Tibial nerve (tissue), 4 donors: ENCODE results near the gene RAB40B. TPM values are rescaled to one million over a fixed set of nuclear protein-coding genes. Genes with fewer than 3 reads are reported as not detected.

Source experiments
- DNase-seq, 2 donors: peaks; one replicate each; pipeline ENCODE4 v3.0.0-alpha.2; 2019; ENCODE audit warnings: low spot score in 2 of 2
- H3K27ac ChIP-seq, 4 donors: fragments of 200-600 bp; sonication (generic) in 3 of 4; one replicate each; pipeline ENCODE4 v1.5.1; 2017 to 2019; ENCODE audit warnings: mild to moderate bottlenecking in 1 of 4
- H3K27me3 ChIP-seq, 2 donors: fragments of 200-600 bp; sonication (generic) in 1 of 2; one replicate each; pipeline versions ENCODE4 v1.5.1 to v1.6.0; 2017 to 2019
- H3K36me3 ChIP-seq, 3 donors: fragments of 200-600 bp; sonication (generic); one replicate each; pipeline ENCODE4 v1.5.1; 2018 to 2019
- H3K4me1 ChIP-seq, 4 donors: fragments of 200-600 bp; sonication (generic) in 3 of 4; one replicate each; pipeline ENCODE4 v1.5.1; 2017 to 2019
- H3K4me3 ChIP-seq, 4 donors: fragments of 200-600 bp; sonication (generic) in 3 of 4; one replicate each; pipeline ENCODE4 v1.5.1; 2017 to 2019; ENCODE audit warnings: mild to moderate bottlenecking in 1 of 4, moderate library complexity in 1 of 4
- H3K9me3 ChIP-seq, 4 donors: fragments of 200-600 bp; sonication (generic) in 3 of 4; one replicate each; pipeline ENCODE4 v1.5.1; 2017 to 2019
- EP300 ChIP-seq, 2 donors: sonication (generic); formaldehyde crosslinking; IDR thresholded peaks; one replicate each; pipeline ENCODE4 v1.6.1; 2017; ENCODE audit warnings: antibody characterized with exemption in 2 of 2, mild to moderate bottlenecking in 1 of 2
- POLR2A ChIP-seq, 2 donors: fragments of 450-650 bp; IDR thresholded peaks; one replicate each; pipeline ENCODE4 v1.6.1; 2017; ENCODE audit warnings: antibody characterized with exemption in 2 of 2, mild to moderate bottlenecking in 2 of 2, moderate library complexity in 2 of 2
- WGBS, 2 donors: methylation state at CpG; one replicate each; pipeline ENCODE4 v1.1.5; 2018; 5-methylcytosine and 5-hydroxymethylcytosine counted together
- total RNA-seq, 4 donors: library from RNA; depleted of rRNA; stranded (reverse); fragments of >200 nt; gene quantifications; one replicate each; pipeline ENCODE4 v1.1.0, GENCODE V29; 2016
- TF ChIP-seq, protein P1 (sequence below), 5 experiments: fragments of 200-600 bp in 3 of 5; fragments of 450-650 bp in 2 of 5; sonication (generic) in 3 of 5; IDR thresholded peaks; one replicate each; pipeline ENCODE4 v1.5.1; 2016 to 2019; ENCODE audit warnings: antibody characterized with exemption in 5 of 5, mild to moderate bottlenecking in 3 of 5, moderate library complexity in 2 of 5

RAB40B gene
- total RNA-seq, 4 donors from 2014 or later = 27.3 to 39.0 (median 36.7) TPM

DNA sequence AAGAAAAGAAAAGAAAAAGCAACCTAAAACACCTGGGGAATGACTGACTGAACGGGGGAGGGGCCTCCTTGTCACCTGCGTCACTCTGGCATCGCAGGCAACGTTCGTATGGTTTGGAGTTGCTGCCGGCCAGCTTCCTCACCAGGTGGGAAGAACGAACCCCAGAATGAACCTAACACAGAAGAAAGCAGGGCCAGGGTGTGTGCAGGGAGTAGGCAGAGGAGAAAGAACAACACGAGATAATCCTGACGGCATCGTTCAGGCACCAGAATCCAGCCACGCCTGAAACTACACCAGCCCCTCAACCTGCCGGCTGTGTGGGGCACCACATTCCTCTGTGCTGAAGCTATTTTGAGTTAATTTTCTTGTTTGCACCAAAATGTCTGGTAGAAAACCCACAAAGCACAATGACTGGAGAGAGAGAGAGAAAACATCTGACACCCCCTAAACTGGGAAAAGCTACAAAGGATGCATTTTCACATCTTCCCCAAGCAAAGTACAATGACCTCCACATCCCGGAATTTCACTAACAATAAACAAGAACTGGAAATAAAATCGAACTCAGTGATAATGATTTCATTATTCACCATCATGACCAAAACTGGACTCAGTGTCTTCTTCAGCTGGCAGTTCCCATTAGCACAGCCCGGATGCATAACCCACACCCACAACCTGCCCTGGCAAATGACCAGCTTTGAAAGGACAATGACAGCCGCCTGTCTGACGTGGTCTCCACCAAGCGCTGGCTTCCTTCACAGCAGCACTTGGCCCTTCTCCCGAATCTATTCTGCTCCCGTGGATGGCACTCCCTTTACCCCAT is 23.6 kb downstream of the RAB40B start:
- Histone ChIP-seq H3K4me3 (no peak overlapping the region), H3K4me1 (peaks cover 0 to 29% (median 2%) of the 10 kb centered on the region in 4 donors), H3K9me3 (no peaks in the 10 kb centered on the region), H3K27ac (peak overlapping the region in 2 of 4 donors; percentile 73 to 74), H3K36me3 (no peaks in the 10 kb centered on the region), H3K27me3 (no peaks in the 10 kb centered on the region)
- TF ChIP-seq EP300 (IDR thresholded peaks at IDR 0.05) (no peak), POLR2A (IDR thresholded peaks at IDR 0.05) (no peak)
- TF ChIP-seq, protein P1, sequence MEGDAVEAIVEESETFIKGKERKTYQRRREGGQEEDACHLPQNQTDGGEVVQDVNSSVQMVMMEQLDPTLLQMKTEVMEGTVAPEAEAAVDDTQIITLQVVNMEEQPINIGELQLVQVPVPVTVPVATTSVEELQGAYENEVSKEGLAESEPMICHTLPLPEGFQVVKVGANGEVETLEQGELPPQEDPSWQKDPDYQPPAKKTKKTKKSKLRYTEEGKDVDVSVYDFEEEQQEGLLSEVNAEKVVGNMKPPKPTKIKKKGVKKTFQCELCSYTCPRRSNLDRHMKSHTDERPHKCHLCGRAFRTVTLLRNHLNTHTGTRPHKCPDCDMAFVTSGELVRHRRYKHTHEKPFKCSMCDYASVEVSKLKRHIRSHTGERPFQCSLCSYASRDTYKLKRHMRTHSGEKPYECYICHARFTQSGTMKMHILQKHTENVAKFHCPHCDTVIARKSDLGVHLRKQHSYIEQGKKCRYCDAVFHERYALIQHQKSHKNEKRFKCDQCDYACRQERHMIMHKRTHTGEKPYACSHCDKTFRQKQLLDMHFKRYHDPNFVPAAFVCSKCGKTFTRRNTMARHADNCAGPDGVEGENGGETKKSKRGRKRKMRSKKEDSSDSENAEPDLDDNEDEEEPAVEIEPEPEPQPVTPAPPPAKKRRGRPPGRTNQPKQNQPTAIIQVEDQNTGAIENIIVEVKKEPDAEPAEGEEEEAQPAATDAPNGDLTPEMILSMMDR (IDR thresholded peaks at IDR 0.05) = no peak
- DNase-seq = no peak
- 47 to 51% methylated on average over 20 of the region's 20 CpGs for WGBS, 2 donors

DNA sequence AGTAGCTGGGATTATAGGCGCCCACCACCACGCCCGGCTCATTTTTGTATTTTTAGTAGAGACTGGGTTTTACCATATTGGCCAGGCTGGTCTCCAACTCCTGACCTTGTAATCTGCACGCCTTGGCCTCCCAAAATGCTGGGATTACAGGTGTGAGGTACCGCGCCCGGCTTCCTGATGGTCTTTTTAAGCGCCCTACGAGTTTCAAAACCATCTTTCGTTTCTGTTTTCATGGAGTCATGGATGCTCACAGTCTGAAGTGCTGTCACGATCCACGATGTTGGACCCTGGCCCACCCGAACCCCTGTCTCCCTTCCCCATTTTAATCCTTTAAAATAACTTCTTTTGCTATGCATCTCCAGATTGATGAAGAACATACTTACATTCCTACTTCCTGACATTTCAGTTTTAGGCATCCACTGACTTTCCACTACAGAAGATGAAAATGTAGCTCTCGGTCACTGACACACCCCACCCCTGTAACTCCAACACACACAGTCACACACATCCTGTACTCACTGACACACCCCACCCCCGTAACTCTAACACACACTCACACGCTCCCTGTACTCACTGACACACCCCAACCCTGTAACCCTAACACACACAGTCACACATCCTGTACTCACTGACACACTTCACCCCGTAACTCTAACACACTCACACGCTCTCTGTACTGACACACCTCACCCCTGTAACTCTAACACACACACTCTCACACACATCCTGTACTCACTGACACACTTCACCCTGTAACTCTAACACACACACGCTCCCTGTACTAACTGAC is 27.6 kb downstream of the RAB40B start:
- Histone ChIP-seq H3K27me3 (no peaks in the 10 kb centered on the region), H3K36me3 (peaks cover 0 to 14% (median 0%) of the 10 kb centered on the region in 3 donors), H3K4me1 (peaks cover 0 to 37% (median 10%) of the 10 kb centered on the region in 4 donors), H3K9me3 (no peaks in the 10 kb centered on the region), H3K4me3 (no peak overlapping the region), H3K27ac (peak overlapping the region in 3 of 4 donors; percentile 62 to 82 (median 65))
- DNase-seq = no peak
- TF ChIP-seq POLR2A (IDR thresholded peaks at IDR 0.05) = no peak
- TF ChIP-seq, protein P1 (IDR thresholded peaks at IDR 0.05) = no peak
- TF ChIP-seq EP300 (IDR thresholded peaks at IDR 0.05) = no peak
- 84 to 88% methylated on average over 19 of the region's 19 CpGs for WGBS, 2 donors

DNA sequence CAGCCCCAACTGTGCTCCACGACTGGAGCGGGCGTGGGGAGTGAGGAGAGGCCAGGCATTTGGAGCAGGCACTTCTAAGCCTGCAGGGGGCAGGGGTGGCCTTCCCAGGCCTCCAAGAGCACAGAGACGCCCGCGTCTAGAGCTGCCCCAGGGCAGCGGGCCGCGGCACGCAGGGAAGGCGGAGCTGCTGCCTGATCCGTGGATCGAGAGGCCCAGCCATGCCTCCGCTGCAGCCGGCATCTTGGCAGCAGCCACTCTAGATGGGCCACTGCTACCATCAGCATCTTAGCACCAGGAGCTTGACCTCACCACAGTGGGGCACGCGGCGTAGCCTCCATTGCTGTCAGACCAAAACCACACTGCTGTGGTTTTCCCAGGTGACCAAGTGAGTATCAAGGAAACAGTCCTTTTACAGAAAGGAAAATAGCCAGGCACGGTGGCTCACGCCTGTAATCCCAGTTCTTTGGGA is 29.8 kb downstream of the RAB40B start:
- Histone ChIP-seq H3K4me3 (no peak overlapping the region), H3K4me1 (peaks cover 0 to 24% (median 8%) of the 10 kb centered on the region in 4 donors), H3K27me3 (no peaks in the 10 kb centered on the region), H3K27ac (peak overlapping the region in 3 of 4 donors; percentile 65 to 82 (median 67)), H3K36me3 (peaks cover 0 to 21% (median 0%) of the 10 kb centered on the region in 3 donors), H3K9me3 (no peaks in the 10 kb centered on the region)
- no peak for DNase-seq
- 36 to 39% methylated on average over 17 of the region's 20 CpGs for WGBS, 2 donors
- TF ChIP-seq POLR2A (IDR thresholded peaks at IDR 0.05) (no peak), EP300 (IDR thresholded peaks at IDR 0.05) (peak in 1 of 2 donors; percentile 36)
- TF ChIP-seq, protein P1 (IDR thresholded peaks at IDR 0.05) = peak; percentile 55 to 83 (median 69)

DNA sequence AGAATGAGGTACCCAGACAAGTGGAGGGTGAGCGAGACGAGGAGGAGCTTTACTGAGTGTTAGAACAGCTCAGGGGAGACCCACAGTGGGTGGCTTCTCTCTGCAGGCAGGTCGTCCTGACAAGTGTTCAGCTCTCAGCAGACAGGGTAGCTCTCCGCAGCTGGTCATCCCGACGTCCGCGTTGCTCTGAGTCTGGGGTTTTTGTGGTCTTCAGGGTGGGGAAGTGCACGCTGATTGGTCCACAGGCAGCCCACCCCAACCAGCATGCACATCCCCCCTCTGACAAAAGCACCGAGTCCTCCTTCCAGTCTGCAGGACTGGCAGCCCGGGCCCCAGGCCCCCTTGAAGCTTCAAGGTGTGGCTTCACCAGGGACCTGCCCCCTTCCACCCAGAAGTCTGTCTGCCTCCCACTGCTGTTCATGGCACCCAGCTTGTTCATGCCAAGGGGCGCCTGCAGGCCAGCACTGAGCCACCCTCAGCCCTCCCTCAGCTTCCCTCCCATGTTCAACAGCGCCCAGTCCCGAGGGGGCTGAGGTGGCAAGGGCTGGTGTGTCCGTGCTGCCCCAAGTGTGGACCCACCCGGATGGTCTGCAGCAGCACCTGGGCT is 30.4 kb downstream of the RAB40B start:
- Histone ChIP-seq H3K4me3 (no peak overlapping the region), H3K36me3 (peaks cover 0 to 26% (median 0%) of the 10 kb centered on the region in 3 donors), H3K27me3 (no peaks in the 10 kb centered on the region), H3K9me3 (no peaks in the 10 kb centered on the region), H3K27ac (peak overlapping the region in 3 of 4 donors; percentile 53 to 67 (median 65)), H3K4me1 (peaks cover 0 to 24% (median 8%) of the 10 kb centered on the region in 4 donors)
- TF ChIP-seq, protein P1 (IDR thresholded peaks at IDR 0.05) = no peak
- TF ChIP-seq EP300 (IDR thresholded peaks at IDR 0.05) = no peak
- TF ChIP-seq POLR2A (IDR thresholded peaks at IDR 0.05) = no peak
- no peak for DNase-seq
- WGBS, 2 donors = 66 to 69% methylated on average over 10 to 16 of the region's 16 CpGs
